ENCODE measurements around the gene ERICH2.
"Not testable (repeated sequence)": the region's sequence is repeated elsewhere in the genome, so short reads cannot be mapped to it uniquely, and the experiment has no call there.

The ERICH2 gene

GRCh38 chr2:170770008-170770605, at the start of gene ERICH2:
TSS of gene ERICH2 (plus strand) at chr2:170770378. CDS start at chr2:170770682, 304 bp downstream.
- FAIRE-seq, result peak; percentile 54
- peak; percentile 44 for DNase-seq (ENCODE audit: insufficient read length, low spot score)

DNA sequence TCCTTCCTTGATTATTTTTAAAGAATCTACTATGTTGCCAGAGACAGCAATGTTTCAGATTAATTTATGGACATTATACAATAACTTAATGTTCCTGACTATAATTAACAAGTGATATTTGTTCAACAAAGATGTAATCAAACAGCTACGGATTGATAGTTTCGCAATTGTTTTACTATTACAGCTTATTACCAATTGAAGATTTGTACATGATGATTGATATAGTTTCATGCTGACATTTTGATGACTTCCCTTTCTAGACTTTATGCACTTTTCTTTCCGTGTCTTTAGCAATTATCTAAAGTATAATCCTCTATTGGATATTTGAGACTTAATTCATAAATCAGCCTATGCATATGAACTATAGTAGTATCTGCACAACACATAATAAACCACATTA, 48.5 kb upstream of the ERICH2 start:
- FAIRE-seq (no peak), DNase-seq (ENCODE audit: insufficient read length, low spot score) (no peak)

GRCh38 chr2:170722301-170722700, 47.9 kb upstream of the ERICH2 start:
- FAIRE-seq (no peak), DNase-seq (ENCODE audit: insufficient read length, low spot score) (no peak)

DNA sequence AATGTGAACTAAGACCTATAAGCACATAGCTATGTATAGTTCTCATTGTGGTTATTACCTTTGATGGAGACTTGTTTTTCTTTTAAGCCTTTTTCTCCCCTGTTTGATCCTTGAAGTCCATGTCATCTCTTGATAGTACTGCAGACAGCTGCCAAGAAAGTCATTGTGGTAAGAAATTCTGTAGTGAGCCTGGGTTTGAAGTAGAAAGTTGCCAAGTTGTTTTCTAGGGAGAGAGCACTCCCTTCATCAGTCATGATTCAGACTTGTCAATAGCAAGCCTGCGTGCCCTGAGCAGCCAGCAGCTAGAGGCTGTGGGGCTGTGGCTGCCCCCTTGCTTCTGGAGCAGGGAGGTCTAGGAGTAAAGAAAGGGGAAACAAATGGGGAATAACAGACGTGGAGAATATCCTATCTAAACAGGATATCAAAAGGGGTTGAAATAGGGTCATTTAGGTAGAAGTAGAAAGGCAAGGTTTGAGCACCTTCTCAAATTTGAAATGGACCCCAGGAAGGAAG, 46.7 kb upstream of the ERICH2 start:
- DNase-seq (ENCODE audit: insufficient read length, low spot score), result no peak
- FAIRE-seq, result no peak

- no peak for DNase-seq (ENCODE audit: insufficient read length, low spot score)
- no peak for FAIRE-seq
Measured at GRCh38 chr2:170733798-170734600, 36.2 kb upstream of the ERICH2 start.

- FAIRE-seq; DNase-seq (ENCODE audit: insufficient read length, low spot score): not testable (repeated sequence)
Measured at GRCh38 chr2:170734601-170735000, 35.6 kb upstream of the ERICH2 start.

DNA sequence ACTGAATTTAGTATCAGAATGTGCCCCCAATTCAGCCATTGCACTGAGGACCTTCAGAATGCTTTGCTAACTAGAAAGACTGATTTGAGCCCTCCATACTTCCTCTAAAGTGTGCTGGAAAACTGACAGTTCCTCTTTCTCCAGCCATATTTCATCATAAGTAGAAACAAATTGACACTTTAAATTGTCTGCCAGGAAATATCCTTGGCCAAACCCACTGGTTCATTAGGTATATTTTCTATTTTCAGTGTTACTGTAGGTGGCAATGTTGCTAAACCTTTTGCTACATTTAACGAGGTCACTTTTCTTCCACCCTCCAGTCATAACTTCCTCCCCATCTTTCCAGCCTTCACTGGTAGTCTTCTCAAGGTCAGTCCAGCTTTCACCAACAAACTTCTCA, 33.5 kb upstream of the ERICH2 start:
- no peak for DNase-seq (ENCODE audit: insufficient read length, low spot score)
- FAIRE-seq, result peak; percentile 44

DNA sequence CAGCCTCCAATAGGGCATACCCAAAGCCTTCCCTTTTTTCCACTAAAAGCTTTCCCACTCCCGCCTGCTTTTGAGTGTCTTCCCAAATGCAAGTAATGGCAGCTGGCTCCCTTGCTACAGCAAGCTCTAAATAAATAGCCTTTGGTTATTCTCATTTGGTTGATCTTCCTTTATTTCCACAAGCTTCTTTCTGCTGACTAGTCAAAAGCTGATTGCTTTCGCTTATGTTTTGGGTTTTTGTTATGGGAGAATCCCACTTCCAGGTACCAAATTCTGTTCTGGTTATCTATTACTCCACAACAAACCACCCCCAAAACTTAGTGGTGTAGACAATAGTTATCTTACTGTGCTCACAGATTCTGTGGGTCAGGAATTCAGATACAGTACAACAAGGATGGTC, 32.8 kb upstream of the ERICH2 start:
- no peak for FAIRE-seq

GRCh38 chr2:170737821-170738220, 32.4 kb upstream of the ERICH2 start:
- FAIRE-seq (no peak), DNase-seq (ENCODE audit: insufficient read length, low spot score) (no peak)

More for the DNA sequence above, 32.8 kb upstream of the ERICH2 start:
- no peak for DNase-seq (ENCODE audit: insufficient read length, low spot score)

DNA sequence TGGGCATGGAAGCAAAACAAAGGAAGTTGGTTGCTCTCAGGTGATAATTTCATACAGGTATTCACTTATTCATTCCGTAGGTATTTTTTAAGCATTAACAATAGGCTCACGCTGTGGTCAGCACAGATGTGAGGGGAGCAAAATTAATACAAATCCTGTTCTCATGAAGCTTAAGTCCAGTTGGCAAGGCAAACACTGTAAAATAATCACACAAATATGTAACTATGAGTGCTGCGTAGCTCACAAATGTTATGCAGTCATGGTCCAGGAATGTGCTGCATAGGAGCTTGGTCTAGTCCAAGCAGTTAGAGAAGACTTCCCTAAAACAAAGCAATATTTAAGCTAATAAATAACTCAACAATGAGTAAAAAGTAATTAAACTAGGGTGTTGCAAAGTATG, 31.1 kb upstream of the ERICH2 start:
- FAIRE-seq (no peak), DNase-seq (ENCODE audit: insufficient read length, low spot score) (no peak)

DNA sequence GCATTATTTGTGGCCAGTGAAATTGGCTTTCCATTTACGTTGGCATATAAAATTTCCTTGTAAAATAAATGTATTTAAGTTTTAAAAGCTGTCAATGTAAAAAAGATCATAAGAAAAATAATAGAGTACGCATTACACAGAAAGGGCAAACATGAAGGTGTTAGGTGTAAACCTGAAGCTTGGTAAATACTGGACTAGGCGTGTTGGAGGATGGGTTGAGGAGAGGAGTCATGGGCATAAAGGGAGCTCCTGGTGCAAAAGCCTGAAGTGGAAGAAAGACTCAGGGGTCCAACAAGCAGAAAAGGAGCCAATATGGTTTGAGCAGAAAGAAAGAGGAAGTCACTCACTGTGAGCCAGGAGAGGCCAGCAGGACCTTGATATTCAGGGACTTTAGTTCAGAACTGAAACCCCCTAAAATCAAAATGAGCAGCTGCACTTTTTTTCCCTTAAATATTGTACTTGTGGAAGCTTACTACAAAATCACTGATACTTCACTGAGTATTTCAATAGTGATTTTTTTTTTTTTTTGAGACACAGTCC, 30.6 kb upstream of the ERICH2 start:
- FAIRE-seq (no peak), DNase-seq (ENCODE audit: insufficient read length, low spot score) (no peak)

GRCh38 chr2:170740660-170741059, 29.5 kb upstream of the ERICH2 start:
- no peak for DNase-seq (ENCODE audit: insufficient read length, low spot score)
- no peak for FAIRE-seq

- FAIRE-seq (no peak), DNase-seq (ENCODE audit: insufficient read length, low spot score) (no peak)
Measured at GRCh38 chr2:170742000-170742399, 28.2 kb upstream of the ERICH2 start.

- FAIRE-seq, result no peak
Measured at GRCh38 chr2:170742896-170743529, 27.2 kb upstream of the ERICH2 start.

GRCh38 chr2:170743530-170744239, 26.5 kb upstream of the ERICH2 start:
- no peak for DNase-seq (ENCODE audit: insufficient read length, low spot score)
- no peak for FAIRE-seq

More at GRCh38 chr2:170742896-170743529, 27.2 kb upstream of the ERICH2 start:
- DNase-seq (ENCODE audit: insufficient read length, low spot score), result no peak

DNA sequence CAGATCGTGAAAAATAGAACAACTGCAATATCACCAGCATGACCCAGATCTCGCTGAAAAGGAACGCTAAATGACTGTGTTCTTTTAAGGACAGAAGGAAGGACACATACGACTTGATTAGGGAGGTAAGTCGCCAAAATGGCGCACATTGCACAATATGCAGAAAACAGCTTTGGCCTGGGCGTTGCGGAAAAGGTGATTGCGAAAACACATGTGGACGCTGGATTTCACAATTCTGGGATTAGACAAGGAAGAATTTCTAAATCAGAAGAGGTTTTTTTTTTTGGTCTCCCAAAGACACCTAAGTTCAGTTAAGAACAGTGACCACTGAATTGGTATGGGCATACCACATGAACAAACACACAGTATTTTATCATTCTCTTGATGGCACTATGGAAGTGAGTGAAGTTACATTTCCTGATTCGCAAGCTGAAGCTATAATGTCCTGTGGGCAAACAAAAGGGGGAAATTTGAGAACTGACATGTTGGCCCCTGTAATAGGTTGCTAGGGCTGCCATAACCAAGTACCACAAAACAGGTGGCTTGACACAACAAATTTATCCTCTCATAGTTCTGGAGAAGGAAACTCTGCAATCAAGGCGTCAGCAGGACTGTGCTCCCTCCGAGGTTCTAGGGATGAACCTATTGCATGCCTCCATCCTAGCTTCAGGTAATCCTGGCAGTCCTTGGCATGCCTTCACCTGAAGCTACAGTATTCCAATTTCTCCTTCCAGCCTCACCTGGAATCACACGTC, 25.8 kb upstream of the ERICH2 start:
- FAIRE-seq (no peak), DNase-seq (ENCODE audit: insufficient read length, low spot score) (no peak)

DNA sequence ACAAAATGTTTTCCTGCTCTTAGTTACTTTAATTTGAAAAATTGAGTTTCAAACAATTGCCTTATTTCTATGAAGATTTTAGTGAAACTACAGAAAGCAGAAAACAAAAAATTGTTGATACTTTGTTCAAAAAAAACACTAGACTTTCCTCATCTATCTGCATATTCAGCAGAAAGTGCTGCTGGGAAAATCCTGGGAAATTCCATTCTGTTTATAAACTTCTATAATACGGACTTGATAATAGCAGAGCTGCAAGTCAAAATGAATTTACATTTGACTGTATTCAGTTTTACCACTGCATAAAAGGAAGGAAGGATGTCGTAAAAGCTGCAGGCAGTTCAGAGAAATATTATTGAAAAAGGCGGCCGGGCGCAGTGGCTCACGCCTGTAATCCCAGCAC, 24.9 kb upstream of the ERICH2 start:
- FAIRE-seq, result no peak

DNA sequence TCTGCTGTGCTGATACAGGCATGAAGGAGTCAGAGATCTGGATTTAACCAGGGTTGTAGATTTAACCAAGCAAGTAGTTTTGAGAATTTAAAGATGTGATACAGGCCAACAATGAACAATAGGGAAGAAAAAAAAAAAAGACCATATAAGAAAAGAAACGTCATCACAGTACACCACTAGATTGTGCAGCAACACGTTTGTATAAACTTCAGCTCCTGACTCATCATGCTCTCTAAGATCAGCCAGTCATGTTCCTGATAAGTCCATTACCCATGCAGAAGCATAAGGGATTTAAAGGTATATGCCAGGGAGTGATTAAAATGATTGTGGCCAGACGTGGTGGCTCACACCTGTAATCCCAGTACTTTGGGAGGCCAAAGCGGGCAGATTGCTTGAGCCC, 22.3 kb upstream of the ERICH2 start:
- DNase-seq (ENCODE audit: insufficient read length, low spot score) (no peak), FAIRE-seq (no peak)

More for the DNA sequence above, 24.9 kb upstream of the ERICH2 start:
- no peak for DNase-seq (ENCODE audit: insufficient read length, low spot score)

DNA sequence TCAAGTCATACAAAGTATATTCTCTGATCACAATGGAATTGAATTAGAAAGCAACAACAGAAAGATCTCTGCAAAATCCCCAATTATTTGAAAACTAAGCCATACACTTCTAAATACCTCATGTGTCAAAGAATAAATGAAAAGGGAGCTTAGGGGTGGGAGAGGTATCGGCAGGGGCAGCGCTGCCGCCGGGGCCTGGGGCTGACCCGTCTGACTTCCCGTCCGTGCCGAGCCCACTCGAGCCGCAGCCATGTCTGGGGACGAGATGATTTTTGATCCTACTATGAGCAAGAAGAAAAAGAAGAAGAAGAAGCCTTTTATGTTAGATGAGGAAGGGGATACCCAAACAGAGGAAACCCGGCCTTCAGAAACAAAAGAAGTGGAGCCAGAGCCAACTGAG, 18.6 kb upstream of the ERICH2 start:
- DNase-seq (ENCODE audit: insufficient read length, low spot score); FAIRE-seq: not testable (repeated sequence)

DNA sequence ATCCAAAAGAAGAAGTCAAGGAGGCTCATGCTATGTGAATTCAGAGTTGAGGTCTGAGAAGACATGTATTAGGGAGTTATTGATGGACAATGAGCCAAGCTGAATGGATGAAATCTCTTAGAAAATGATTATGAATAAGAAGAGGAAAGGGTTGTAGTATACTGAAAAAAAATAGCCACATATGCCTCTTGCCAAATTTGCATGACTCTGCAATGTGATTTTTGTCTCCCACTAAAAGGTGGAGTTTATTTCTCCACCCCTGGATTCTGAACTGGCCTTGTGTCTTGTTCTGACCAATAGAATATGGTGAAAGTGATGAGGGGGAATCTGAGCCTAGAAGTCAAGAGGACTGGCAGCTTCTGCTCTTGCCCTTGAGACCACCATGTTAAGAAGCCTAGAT, 8.6 kb upstream of the ERICH2 start:
- DNase-seq (ENCODE audit: insufficient read length, low spot score), result no peak
- no peak for FAIRE-seq

Measured in GM19239 (cell line).